ENCODE measurements around the gene KCNQ1. TPM values are rescaled to one million over a fixed set of nuclear protein-coding genes. Genes with fewer than 3 reads are reported as not detected.

Gene KCNQ1
- total RNA-seq, 3 donors from 2014 or later = 3.6 to 6.2 (median 5.1) TPM

- DNase-seq (ENCODE audit: low spot score in 2 of 2) = no peak
- Histone ChIP-seq H3K27me3 (no peaks in the 10 kb centered on the region), H3K36me3 (no peaks in the 10 kb centered on the region), H3K4me3 (no peak overlapping the region), H3K4me1 (no peaks in the 10 kb centered on the region), H3K27ac (no peak overlapping the region), H3K9me3 (peaks cover 52 to 56% of the 10 kb centered on the region in 2 donors)
- intact Hi-C loops (cut with DNase I; ENCODE audit: low total_unique reads) = no loop called here
- TF ChIP-seq POLR2AphosphoS5 (IDR thresholded peaks at IDR 0.05) (no peak), POLR2A (IDR thresholded peaks at IDR 0.05) (no peak)
- TF ChIP-seq, protein P1, sequence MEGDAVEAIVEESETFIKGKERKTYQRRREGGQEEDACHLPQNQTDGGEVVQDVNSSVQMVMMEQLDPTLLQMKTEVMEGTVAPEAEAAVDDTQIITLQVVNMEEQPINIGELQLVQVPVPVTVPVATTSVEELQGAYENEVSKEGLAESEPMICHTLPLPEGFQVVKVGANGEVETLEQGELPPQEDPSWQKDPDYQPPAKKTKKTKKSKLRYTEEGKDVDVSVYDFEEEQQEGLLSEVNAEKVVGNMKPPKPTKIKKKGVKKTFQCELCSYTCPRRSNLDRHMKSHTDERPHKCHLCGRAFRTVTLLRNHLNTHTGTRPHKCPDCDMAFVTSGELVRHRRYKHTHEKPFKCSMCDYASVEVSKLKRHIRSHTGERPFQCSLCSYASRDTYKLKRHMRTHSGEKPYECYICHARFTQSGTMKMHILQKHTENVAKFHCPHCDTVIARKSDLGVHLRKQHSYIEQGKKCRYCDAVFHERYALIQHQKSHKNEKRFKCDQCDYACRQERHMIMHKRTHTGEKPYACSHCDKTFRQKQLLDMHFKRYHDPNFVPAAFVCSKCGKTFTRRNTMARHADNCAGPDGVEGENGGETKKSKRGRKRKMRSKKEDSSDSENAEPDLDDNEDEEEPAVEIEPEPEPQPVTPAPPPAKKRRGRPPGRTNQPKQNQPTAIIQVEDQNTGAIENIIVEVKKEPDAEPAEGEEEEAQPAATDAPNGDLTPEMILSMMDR (IDR thresholded peaks at IDR 0.05) = no peak
These were observed 204.6 kb downstream of the KCNQ1 start for GRCh38 chr11:2649400-2649799.

GRCh38 chr11:2649848-2650247 is 205.0 kb downstream of the KCNQ1 start:
- Histone ChIP-seq H3K27ac (no peak overlapping the region), H3K4me3 (no peak overlapping the region), H3K36me3 (no peaks in the 10 kb centered on the region), H3K4me1 (no peaks in the 10 kb centered on the region), H3K27me3 (no peaks in the 10 kb centered on the region), H3K9me3 (peaks cover 52 to 54% of the 10 kb centered on the region in 2 donors)
- DNase-seq (ENCODE audit: low spot score in 2 of 2) = no peak
- intact Hi-C loops (cut with DNase I; ENCODE audit: low total_unique reads) = no loop called here
- TF ChIP-seq, protein P1 (IDR thresholded peaks at IDR 0.05) = no peak
- no peak for TF ChIP-seq POLR2AphosphoS5 (IDR thresholded peaks at IDR 0.05)
- no peak for TF ChIP-seq POLR2A (IDR thresholded peaks at IDR 0.05)

- Histone ChIP-seq H3K27ac (no peak overlapping the region), H3K9me3 (peaks cover 48 to 52% of the 10 kb centered on the region in 2 donors), H3K4me1 (no peaks in the 10 kb centered on the region), H3K4me3 (no peak overlapping the region), H3K36me3 (no peaks in the 10 kb centered on the region), H3K27me3 (no peaks in the 10 kb centered on the region)
- no peak for DNase-seq (ENCODE audit: low spot score in 2 of 2)
- intact Hi-C loops (cut with DNase I; ENCODE audit: low total_unique reads) = no loop called here
- TF ChIP-seq, protein P1 (IDR thresholded peaks at IDR 0.05) = no peak
- TF ChIP-seq POLR2A (IDR thresholded peaks at IDR 0.05) = no peak
- no peak for TF ChIP-seq POLR2AphosphoS5 (IDR thresholded peaks at IDR 0.05)
These were observed 205.6 kb downstream of the KCNQ1 start for GRCh38 chr11:2650343-2650867.

GRCh38 chr11:2651054-2651617 is 206.3 kb downstream of the KCNQ1 start:
- peaks cover 41 to 49% of the 10 kb centered on the region in 2 donors for H3K9me3 ChIP-seq

DNA sequence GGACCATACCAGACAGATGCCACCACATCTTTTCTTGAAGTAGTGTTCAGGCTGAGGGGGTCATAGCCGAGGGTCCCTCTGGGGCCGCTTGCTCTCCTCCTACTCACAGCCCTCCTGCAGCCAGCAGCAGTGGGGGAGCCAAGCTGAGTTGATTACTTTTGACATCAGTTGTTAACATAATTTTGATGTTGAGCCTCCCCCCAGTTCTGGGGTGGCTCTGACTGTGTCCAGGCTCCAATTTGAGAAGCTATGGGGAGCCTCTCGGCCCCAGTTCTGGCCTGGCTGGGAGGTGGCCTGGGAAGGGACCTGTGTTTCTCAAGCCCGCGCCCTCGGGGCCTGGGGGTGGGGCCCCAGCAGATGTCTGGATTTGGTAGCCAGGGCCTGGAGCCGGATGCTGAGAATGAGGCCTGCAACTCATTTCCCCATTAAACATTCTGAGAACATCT is 207.0 kb downstream of the KCNQ1 start:
- Histone ChIP-seq H3K27me3 (no peaks in the 10 kb centered on the region), H3K27ac (no peak overlapping the region), H3K4me3 (no peak overlapping the region), H3K9me3 (peaks cover 36 to 49% of the 10 kb centered on the region in 2 donors), H3K36me3 (no peaks in the 10 kb centered on the region), H3K4me1 (no peaks in the 10 kb centered on the region)
- TF ChIP-seq POLR2AphosphoS5 (IDR thresholded peaks at IDR 0.05) = no peak
- TF ChIP-seq, protein P1 (IDR thresholded peaks at IDR 0.05) = no peak
- TF ChIP-seq POLR2A (IDR thresholded peaks at IDR 0.05) = no peak
- peak in 1 of 2 donors; percentile 49 for DNase-seq (ENCODE audit: low spot score in 2 of 2)
- intact Hi-C loops (cut with DNase I; ENCODE audit: low total_unique reads) = no loop called here

More at GRCh38 chr11:2651054-2651617, 206.3 kb downstream of the KCNQ1 start:
- H3K4me1 ChIP-seq = no peaks in the 10 kb centered on the region
- TF ChIP-seq POLR2AphosphoS5 (IDR thresholded peaks at IDR 0.05) (no peak), POLR2A (IDR thresholded peaks at IDR 0.05) (no peak)
- TF ChIP-seq, protein P1 (IDR thresholded peaks at IDR 0.05) = no peak
- no peaks in the 10 kb centered on the region for H3K27me3 ChIP-seq
- intact Hi-C loops (cut with DNase I; ENCODE audit: low total_unique reads) = no loop called here
- H3K36me3 ChIP-seq = no peaks in the 10 kb centered on the region
- no peak overlapping the region for H3K4me3 ChIP-seq
- no peak overlapping the region for H3K27ac ChIP-seq
- no peak for DNase-seq (ENCODE audit: low spot score in 2 of 2)
